ENCODE results near the gene OR9Q1. TPM values are rescaled to one million over a fixed set of nuclear protein-coding genes. Genes with fewer than 3 reads are reported as not detected.

Gene OR9Q1
- total RNA-seq, 1 donor from 2014 or later = not detected

GRCh38 chr11:58192229-58192628, 168.5 kb downstream of the OR9Q1 start:
- no peak overlapping the region for H3K9ac ChIP-seq
- no peaks in the 10 kb centered on the region for H3K79me2 ChIP-seq (ENCODE audit: low read depth)
- Mint-ChIP-seq H3K27ac (no peak overlapping the region), H3K27me3 (ENCODE audit: insufficient read depth, low read depth) (peaks cover 2% of the 10 kb centered on the region), H3K36me3 (no peaks in the 10 kb centered on the region), H3K4me3 (no peak overlapping the region), H3K4me1 (no peaks in the 10 kb centered on the region), H3K9me3 (no peaks in the 10 kb centered on the region)
- no peak overlapping the region for H3K4me2 ChIP-seq
- H2AFZ ChIP-seq (replicated peaks) = no peak overlapping the region
- H3K27me3 ChIP-seq = no peaks in the 10 kb centered on the region
- no peaks in the 10 kb centered on the region for H3K36me3 ChIP-seq
- TF ChIP-seq EZH2 (IDR thresholded peaks at IDR 0.05) (no peak), EZH2phosphoT487 (IDR thresholded peaks at IDR 0.05) (no peak), CTCF (IDR thresholded peaks at IDR 0.05) (no peak)
- H3K27ac ChIP-seq = no peak overlapping the region
- DNase-seq (ENCODE audit: low spot score) = no peak
- H3K4me1 ChIP-seq = no peaks in the 10 kb centered on the region
- H3F3A ChIP-seq (ENCODE audit: low read depth) = no peaks in the 10 kb centered on the region
- no peak overlapping the region for H3K4me3 ChIP-seq
- no peaks in the 10 kb centered on the region for H4K20me1 ChIP-seq (ENCODE audit: low read depth)
- H3K9me3 ChIP-seq (ENCODE audit: low read depth) = no peaks in the 10 kb centered on the region

- Histone ChIP-seq H3K27me3 (no peaks in the 10 kb centered on the region), H3K36me3 (no peaks in the 10 kb centered on the region), H3K27ac (no peak overlapping the region), H2AFZ (replicated peaks) (no peak overlapping the region), H4K20me1 (ENCODE audit: low read depth) (no peaks in the 10 kb centered on the region), H3F3A (ENCODE audit: low read depth) (no peaks in the 10 kb centered on the region), H3K9ac (no peak overlapping the region), H3K4me3 (no peak overlapping the region), H3K79me2 (ENCODE audit: low read depth) (no peaks in the 10 kb centered on the region), H3K9me3 (ENCODE audit: low read depth) (no peaks in the 10 kb centered on the region), H3K4me2 (no peak overlapping the region), H3K4me1 (no peaks in the 10 kb centered on the region)
- DNase-seq (ENCODE audit: low spot score) = no peak
- Mint-ChIP-seq H3K36me3 (no peaks in the 10 kb centered on the region), H3K4me3 (no peak overlapping the region), H3K9me3 (no peaks in the 10 kb centered on the region), H3K4me1 (no peaks in the 10 kb centered on the region), H3K27me3 (ENCODE audit: insufficient read depth, low read depth) (peaks cover 2% of the 10 kb centered on the region), H3K27ac (no peak overlapping the region)
- TF ChIP-seq EZH2phosphoT487 (IDR thresholded peaks at IDR 0.05) (no peak), CTCF (IDR thresholded peaks at IDR 0.05) (no peak), EZH2 (IDR thresholded peaks at IDR 0.05) (no peak)
Measured at GRCh38 chr11:58193391-58193790, 169.7 kb downstream of the OR9Q1 start.

DNA sequence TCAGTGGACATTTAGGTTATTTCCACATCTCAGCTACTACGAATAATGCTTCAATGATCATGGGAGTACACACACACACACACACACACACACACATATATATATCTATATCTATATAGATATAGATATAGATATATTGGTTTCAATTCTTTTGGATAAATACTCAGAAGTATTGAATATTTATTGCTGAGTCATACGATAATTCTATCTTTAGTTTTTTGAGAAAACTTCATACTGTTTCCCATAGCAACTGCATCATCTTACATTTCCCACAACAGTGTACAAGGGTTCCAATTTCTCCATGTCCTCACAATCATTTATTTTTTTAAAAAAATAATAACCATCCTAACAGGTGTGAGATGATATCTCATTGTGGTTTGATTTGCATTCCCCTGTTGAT, 172.3 kb downstream of the OR9Q1 start:
- H3F3A ChIP-seq (ENCODE audit: low read depth) = no peaks in the 10 kb centered on the region
- no peak for DNase-seq (ENCODE audit: low spot score)
- Mint-ChIP-seq H3K9me3 (no peaks in the 10 kb centered on the region), H3K36me3 (no peaks in the 10 kb centered on the region), H3K27me3 (ENCODE audit: insufficient read depth, low read depth) (peaks cover 2% of the 10 kb centered on the region), H3K4me1 (no peaks in the 10 kb centered on the region), H3K4me3 (no peak overlapping the region), H3K27ac (no peak overlapping the region)
- no peaks in the 10 kb centered on the region for H3K4me1 ChIP-seq
- no peaks in the 10 kb centered on the region for H4K20me1 ChIP-seq (ENCODE audit: low read depth)
- H3K4me3 ChIP-seq = no peak overlapping the region
- H3K4me2 ChIP-seq = no peak overlapping the region
- H3K27me3 ChIP-seq = no peaks in the 10 kb centered on the region
- no peak overlapping the region for H2AFZ ChIP-seq (replicated peaks)
- no peak overlapping the region for H3K9ac ChIP-seq
- H3K27ac ChIP-seq = no peak overlapping the region
- H3K9me3 ChIP-seq (ENCODE audit: low read depth) = peaks cover 4% of the 10 kb centered on the region
- no peaks in the 10 kb centered on the region for H3K36me3 ChIP-seq
- H3K79me2 ChIP-seq (ENCODE audit: low read depth) = no peaks in the 10 kb centered on the region
- TF ChIP-seq EZH2 (IDR thresholded peaks at IDR 0.05) (no peak), EZH2phosphoT487 (IDR thresholded peaks at IDR 0.05) (no peak), CTCF (IDR thresholded peaks at IDR 0.05) (no peak)
